Liver (tissue), 9 donors: ENCODE results near the gene KIF26B. TPM values are rescaled to one million over a fixed set of nuclear protein-coding genes. Genes with fewer than 3 reads are reported as not detected.

Experiments
- DNase-seq: peaks from one replicate; pipeline ENCODE4 v3.0.0-alpha.2; 2017; ENCODE audit warnings: low spot score
- H3K27ac ChIP-seq, 2 donors: one replicate each; pipeline ENCODE4 v1.7.0; 2013; ENCODE audit warnings: inconsistent platforms in 2 of 2, low read length in 2 of 2, control low read depth in 1 of 2, low read depth in 1 of 2, mild to moderate bottlenecking in 1 of 2
- H3K27me3 ChIP-seq, 4 donors: one replicate each; pipeline versions ENCODE4 v1.6.1 to v1.7.0; 2013; ENCODE audit warnings: low read length in 3 of 4, inconsistent platforms in 1 of 4, mild to moderate bottlenecking in 1 of 4, moderate library complexity in 1 of 4; ENCODE audit not compliant: control insufficient read depth in 4 of 4, insufficient read depth in 4 of 4
- H3K36me3 ChIP-seq, 4 donors: one replicate each; pipeline versions ENCODE4 v1.6.1 to v1.7.0; 2013; ENCODE audit warnings: low read length in 3 of 4, mild to moderate bottlenecking in 3 of 4, low read depth in 1 of 4, moderate library complexity in 1 of 4; ENCODE audit not compliant: control insufficient read depth in 4 of 4, insufficient read depth in 3 of 4
- H3K4me1 ChIP-seq, 4 donors: one replicate each; pipeline versions ENCODE4 v1.6.1 to v1.7.0; 2013; ENCODE audit warnings: low read length in 3 of 4, mild to moderate bottlenecking in 3 of 4, moderate library complexity in 1 of 4; ENCODE audit not compliant: control insufficient read depth in 4 of 4, insufficient read depth in 4 of 4
- H3K4me3 ChIP-seq, 3 donors: one replicate each; pipeline versions ENCODE4 v1.6.1 to v1.7.0; 2013; ENCODE audit warnings: low read length in 3 of 3, control low read depth in 1 of 3, low read depth in 1 of 3, mild to moderate bottlenecking in 1 of 3
- H3K9ac ChIP-seq, 2 donors: one replicate each; pipeline ENCODE4 v1.7.0; 2013; ENCODE audit warnings: low read length in 2 of 2, mild to moderate bottlenecking in 2 of 2, moderate library complexity in 2 of 2, control low read depth in 1 of 2, low read depth in 1 of 2
- H3K9me3 ChIP-seq, 4 donors: one replicate each; pipeline versions ENCODE4 v1.6.1 to v1.7.0; 2013; ENCODE audit warnings: low read length in 3 of 4; ENCODE audit not compliant: control insufficient read depth in 4 of 4
- CTCF ChIP-seq: fragments of 150-350 bp; IDR thresholded peaks from 2 replicates; pipeline ENCODE4 v1.5.1; 2017; ENCODE audit warnings: improper control_type of control experiment, low read depth, low read length; ENCODE audit not compliant: missing input control
- EGR1 ChIP-seq, 2 donors: IDR thresholded peaks; 2 replicates each; pipeline ENCODE4 v1.6.1; 2016 to 2018; ENCODE audit warnings: antibody characterized with exemption in 2 of 2, low read depth in 2 of 2
- FOXA1 ChIP-seq: IDR thresholded peaks from 2 replicates; pipeline ENCODE4 v1.6.1; 2016; ENCODE audit warnings: antibody characterized with exemption
- FOXA2 ChIP-seq: IDR thresholded peaks from 2 replicates; pipeline ENCODE4 v1.6.1; 2016; ENCODE audit warnings: antibody characterized with exemption
- GABPA ChIP-seq, 2 donors: IDR thresholded peaks in 1 of 2; conservative IDR thresholded peaks in 1 of 2; 2 replicates each; pipeline ENCODE4 v1.6.1; 2016; ENCODE audit warnings: antibody characterized with exemption in 2 of 2, mild to moderate bottlenecking in 1 of 2, moderate library complexity in 1 of 2
- HNF4A ChIP-seq, 2 donors: conservative IDR thresholded peaks; 2 replicates each; pipeline ENCODE4 v1.6.1; 2016; ENCODE audit warnings: antibody characterized with exemption in 2 of 2, mild to moderate bottlenecking in 2 of 2
- HNF4G ChIP-seq: IDR thresholded peaks from 2 replicates; pipeline ENCODE4 v1.6.1; 2016; ENCODE audit warnings: antibody characterized with exemption
- JUND ChIP-seq, 2 donors: IDR thresholded peaks; 2 replicates each; pipeline ENCODE4 v1.6.1; 2016; ENCODE audit warnings: antibody characterized with exemption in 2 of 2
- NR2F2 ChIP-seq: IDR thresholded peaks from 2 replicates; pipeline ENCODE4 v1.6.1; 2016; ENCODE audit warnings: antibody characterized with exemption
- RAD21 ChIP-seq, 2 donors: IDR thresholded peaks; 2 replicates each; pipeline ENCODE4 v1.6.1; 2016; ENCODE audit warnings: antibody characterized with exemption in 2 of 2, mild to moderate bottlenecking in 2 of 2
- RXRA ChIP-seq, 2 donors: IDR thresholded peaks; 2 replicates each; pipeline ENCODE4 v1.6.1; 2017 to 2018; ENCODE audit warnings: antibody characterized with exemption in 2 of 2, mild to moderate bottlenecking in 1 of 2
- SP1 ChIP-seq: IDR thresholded peaks from 2 replicates; pipeline ENCODE4 v1.6.1; 2018; ENCODE audit warnings: antibody characterized with exemption, mild to moderate bottlenecking
- TAF1 ChIP-seq: conservative IDR thresholded peaks from 2 replicates; pipeline ENCODE4 v1.6.1; 2016; ENCODE audit warnings: antibody characterized with exemption, mild to moderate bottlenecking
- YY1 ChIP-seq: IDR thresholded peaks from 2 replicates; pipeline ENCODE4 v1.6.1; 2016; ENCODE audit warnings: antibody characterized with exemption, mild to moderate bottlenecking
- WGBS: extraction: QIAGEN DNeasy Blood & Tissue Kit; methylation state at CpG from one replicate; pipeline ENCODE4 v1.1.7; 2013; 5-methylcytosine and 5-hydroxymethylcytosine counted together
- polyA plus RNA-seq, 2 donors: library from polyadenylated mRNA; stranded (reverse) in 1 of 2; unstranded in 1 of 2; fragments of 200-250 nt in 1 of 2; fragments of >200 nt in 1 of 2; fragmentation: Nextera tagmentation in 1 of 2; extraction: Ambion mirVana in 1 of 2; gene quantifications; one replicate each; pipeline versions ENCODE4 v1.2.1 to v1.2.3, GENCODE V29; 2013 to 2015
- total RNA-seq, 2 donors: library from RNA; depleted of rRNA; stranded (reverse); fragments of >200 nt; gene quantifications; one replicate each; pipeline ENCODE4 v1.2.3, GENCODE V29; 2014
- TF ChIP-seq, protein P1 (sequence below): IDR thresholded peaks from 2 replicates; pipeline ENCODE4 v1.6.1; 2016; ENCODE audit warnings: antibody characterized with exemption
- TF ChIP-seq, protein P2 (sequence below): IDR thresholded peaks from 2 replicates; pipeline ENCODE4 v1.6.1; 2016; ENCODE audit warnings: antibody characterized with exemption
- TF ChIP-seq, protein P3 (sequence below): IDR thresholded peaks from 2 replicates; pipeline ENCODE4 v1.6.1; 2016; ENCODE audit warnings: antibody characterized with exemption
- TF ChIP-seq, protein P4 (sequence below): IDR thresholded peaks from 2 replicates; pipeline ENCODE4 v1.6.1; 2016; ENCODE audit warnings: antibody characterized with exemption, mild to moderate bottlenecking
- donor health status: healthy.
- donor health status: healthy.
- donor health status: healthy.
- donor health status: healthy.
- donor health status: healthy.

The KIF26B gene
- total and polyA plus RNA-seq, 4 donors, result 0.10 to 1.7 (median 0.34) TPM

DNA sequence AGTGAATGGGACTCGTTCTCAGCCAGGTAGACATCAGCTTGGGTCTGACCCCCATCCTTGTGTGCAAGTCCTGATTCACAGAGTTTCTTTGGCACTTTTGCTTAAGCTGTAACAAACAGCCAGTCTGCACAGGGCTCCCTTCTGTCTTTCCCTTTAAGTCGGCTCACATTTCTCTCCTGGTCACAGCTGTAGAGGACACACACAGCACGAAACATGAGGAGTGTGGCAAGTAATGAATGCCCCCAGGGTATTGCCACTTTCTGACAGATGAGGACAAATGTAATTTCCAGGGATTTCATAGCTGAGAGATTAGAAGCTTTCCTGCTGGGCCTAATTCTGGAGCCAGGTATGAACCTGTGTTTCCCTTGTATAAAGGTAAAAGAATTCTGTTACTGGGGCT, 423.5 kb downstream of the KIF26B start:
- Histone ChIP-seq H3K27me3 (no peaks in the 10 kb centered on the region), H3K9me3 (no peaks in the 10 kb centered on the region), H3K4me3 (no peak overlapping the region), H3K27ac (no peak overlapping the region), H3K9ac (no peak overlapping the region), H3K36me3 (no peaks in the 10 kb centered on the region), H3K4me1 (no peaks in the 10 kb centered on the region)
- DNase-seq, result no peak
- TF ChIP-seq RXRA (IDR thresholded peaks at IDR 0.05) (no peak), GABPA (IDR thresholded peaks at IDR 0.05 in 1 of 2, conservative IDR thresholded peaks at IDR 0.05 in 1 of 2) (no peak), RAD21 (IDR thresholded peaks at IDR 0.05) (no peak), SP1 (no peak), YY1 (no peak), HNF4G (no peak), HNF4A (conservative IDR thresholded peaks at IDR 0.05) (no peak), EGR1 (IDR thresholded peaks at IDR 0.05; ENCODE audit: low read depth in 2 of 2) (no peak), CTCF (no peak), TAF1 (no peak), FOXA1 (no peak), JUND (IDR thresholded peaks at IDR 0.05) (no peak), FOXA2 (no peak), NR2F2 (no peak)
- TF ChIP-seq, protein P1, sequence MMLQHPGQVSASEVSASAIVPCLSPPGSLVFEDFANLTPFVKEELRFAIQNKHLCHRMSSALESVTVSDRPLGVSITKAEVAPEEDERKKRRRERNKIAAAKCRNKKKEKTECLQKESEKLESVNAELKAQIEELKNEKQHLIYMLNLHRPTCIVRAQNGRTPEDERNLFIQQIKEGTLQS, result no peak
- TF ChIP-seq, protein P2, sequence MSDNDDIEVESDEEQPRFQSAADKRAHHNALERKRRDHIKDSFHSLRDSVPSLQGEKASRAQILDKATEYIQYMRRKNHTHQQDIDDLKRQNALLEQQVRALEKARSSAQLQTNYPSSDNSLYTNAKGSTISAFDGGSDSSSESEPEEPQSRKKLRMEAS, result no peak
- TF ChIP-seq, protein P3, sequence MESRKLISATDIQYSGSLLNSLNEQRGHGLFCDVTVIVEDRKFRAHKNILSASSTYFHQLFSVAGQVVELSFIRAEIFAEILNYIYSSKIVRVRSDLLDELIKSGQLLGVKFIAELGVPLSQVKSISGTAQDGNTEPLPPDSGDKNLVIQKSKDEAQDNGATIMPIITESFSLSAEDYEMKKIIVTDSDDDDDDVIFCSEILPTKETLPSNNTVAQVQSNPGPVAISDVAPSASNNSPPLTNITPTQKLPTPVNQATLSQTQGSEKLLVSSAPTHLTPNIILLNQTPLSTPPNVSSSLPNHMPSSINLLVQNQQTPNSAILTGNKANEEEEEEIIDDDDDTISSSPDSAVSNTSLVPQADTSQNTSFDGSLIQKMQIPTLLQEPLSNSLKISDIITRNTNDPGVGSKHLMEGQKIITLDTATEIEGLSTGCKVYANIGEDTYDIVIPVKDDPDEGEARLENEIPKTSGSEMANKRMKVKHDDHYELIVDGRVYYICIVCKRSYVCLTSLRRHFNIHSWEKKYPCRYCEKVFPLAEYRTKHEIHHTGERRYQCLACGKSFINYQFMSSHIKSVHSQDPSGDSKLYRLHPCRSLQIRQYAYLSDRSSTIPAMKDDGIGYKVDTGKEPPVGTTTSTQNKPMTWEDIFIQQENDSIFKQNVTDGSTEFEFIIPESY, result no peak
- TF ChIP-seq, protein P4, sequence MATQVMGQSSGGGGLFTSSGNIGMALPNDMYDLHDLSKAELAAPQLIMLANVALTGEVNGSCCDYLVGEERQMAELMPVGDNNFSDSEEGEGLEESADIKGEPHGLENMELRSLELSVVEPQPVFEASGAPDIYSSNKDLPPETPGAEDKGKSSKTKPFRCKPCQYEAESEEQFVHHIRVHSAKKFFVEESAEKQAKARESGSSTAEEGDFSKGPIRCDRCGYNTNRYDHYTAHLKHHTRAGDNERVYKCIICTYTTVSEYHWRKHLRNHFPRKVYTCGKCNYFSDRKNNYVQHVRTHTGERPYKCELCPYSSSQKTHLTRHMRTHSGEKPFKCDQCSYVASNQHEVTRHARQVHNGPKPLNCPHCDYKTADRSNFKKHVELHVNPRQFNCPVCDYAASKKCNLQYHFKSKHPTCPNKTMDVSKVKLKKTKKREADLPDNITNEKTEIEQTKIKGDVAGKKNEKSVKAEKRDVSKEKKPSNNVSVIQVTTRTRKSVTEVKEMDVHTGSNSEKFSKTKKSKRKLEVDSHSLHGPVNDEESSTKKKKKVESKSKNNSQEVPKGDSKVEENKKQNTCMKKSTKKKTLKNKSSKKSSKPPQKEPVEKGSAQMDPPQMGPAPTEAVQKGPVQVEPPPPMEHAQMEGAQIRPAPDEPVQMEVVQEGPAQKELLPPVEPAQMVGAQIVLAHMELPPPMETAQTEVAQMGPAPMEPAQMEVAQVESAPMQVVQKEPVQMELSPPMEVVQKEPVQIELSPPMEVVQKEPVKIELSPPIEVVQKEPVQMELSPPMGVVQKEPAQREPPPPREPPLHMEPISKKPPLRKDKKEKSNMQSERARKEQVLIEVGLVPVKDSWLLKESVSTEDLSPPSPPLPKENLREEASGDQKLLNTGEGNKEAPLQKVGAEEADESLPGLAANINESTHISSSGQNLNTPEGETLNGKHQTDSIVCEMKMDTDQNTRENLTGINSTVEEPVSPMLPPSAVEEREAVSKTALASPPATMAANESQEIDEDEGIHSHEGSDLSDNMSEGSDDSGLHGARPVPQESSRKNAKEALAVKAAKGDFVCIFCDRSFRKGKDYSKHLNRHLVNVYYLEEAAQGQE, result no peak
- WGBS, result 82% methylated on average over 3 of the region's 3 CpGs
